PC-9 (cell line): ENCODE results near the gene CCL20. TPM values are rescaled to one million over a fixed set of nuclear protein-coding genes. Genes with fewer than 3 reads are reported as not detected.

Experiments
- BruUV-seq: library from RNA; stranded (reverse); fragments of 400-500 nt; replicated peaks from 2 replicates; lab custom pipeline; 2021; lab: Mats Ljungman, UMichigan
- CTCF ChIA-PET: fragments of 300-600 bp; sonication (Branson Sonifier 250); formaldehyde crosslinking; loops from one replicate; lab custom pipeline; 2022; ENCODE audit warnings: antibody characterized with exemption; lab: Charles Lee
- POLR2A ChIA-PET: fragments of 300-600 bp; sonication (Branson Sonifier 250); formaldehyde crosslinking; loops from one replicate; lab custom pipeline; 2022; ENCODE audit warnings: antibody characterized with exemption; ENCODE audit not compliant: unreplicated experiment; lab: Charles Lee
- DNase-seq, 2 experiments: peaks; one replicate each; pipeline versions ENCODE4 v3.0.0 to v3.0.0-alpha.2; 2015 to 2022; ENCODE audit warnings: mixed read lengths in 1 of 2
- H2AFZ ChIP-seq: fragments of 200-600 bp; sonication (generic); 2 replicates; pipeline ENCODE4 v1.8.1; 2017; ENCODE audit warnings: antibody characterized with exemption
- H3F3A ChIP-seq: fragments of 200-600 bp; sonication (generic); 2 replicates; pipeline ENCODE4 v1.8.1; 2017; ENCODE audit warnings: antibody characterized with exemption, mild to moderate bottlenecking, low read depth; ENCODE audit not compliant: insufficient read depth
- H3K27ac ChIP-seq: fragments of 200-600 bp; sonication (generic); 2 replicates; pipeline ENCODE4 v1.6.1; 2016; ENCODE audit warnings: mixed run types
- H3K27me3 ChIP-seq: fragments of 200-600 bp; sonication (generic); 2 replicates; pipeline ENCODE4 v1.6.1; 2016; ENCODE audit warnings: low read depth, mixed run types; ENCODE audit not compliant: insufficient read depth
- H3K36me3 ChIP-seq: fragments of 200-600 bp; sonication (generic); 2 replicates; pipeline ENCODE4 v1.6.1; 2016; ENCODE audit warnings: low read depth, mixed run types
- H3K4me1 ChIP-seq: fragments of 200-600 bp; sonication (generic); replicated peaks from 2 replicates; pipeline ENCODE4 v1.6.1; 2016; ENCODE audit warnings: mixed run types; ENCODE audit not compliant: insufficient read depth
- H3K4me2 ChIP-seq: fragments of 200-600 bp; sonication (generic); 2 replicates; pipeline ENCODE4 v1.6.1; 2017; ENCODE audit warnings: mixed run types
- H3K4me3 ChIP-seq: fragments of 200-600 bp; sonication (generic); 2 replicates; pipeline ENCODE4 v1.6.1; 2016; ENCODE audit warnings: mixed run types
- H3K79me2 ChIP-seq: fragments of 200-600 bp; sonication (generic); 2 replicates; pipeline ENCODE4 v1.6.1; 2017; ENCODE audit warnings: low read depth, mixed run types
- H3K9me2 ChIP-seq: fragments of 200-600 bp; sonication (generic); 2 replicates; pipeline ENCODE4 v1.8.1; 2017; ENCODE audit warnings: mild to moderate bottlenecking; ENCODE audit not compliant: insufficient read depth
- H3K9me3 ChIP-seq: fragments of 200-600 bp; sonication (generic); 2 replicates; pipeline ENCODE4 v1.8.1; 2016; ENCODE audit warnings: low read depth; ENCODE audit not compliant: insufficient read depth
- H4K20me1 ChIP-seq: fragments of 200-600 bp; sonication (generic); 2 replicates; pipeline ENCODE4 v1.8.1; 2017; ENCODE audit not compliant: insufficient read depth
- EZH2 ChIP-seq: fragments of 200-600 bp; sonication (generic); IDR thresholded peaks from 2 replicates; pipeline ENCODE4 v1.8.0; 2017; ENCODE audit warnings: antibody characterized with exemption, low read depth
- intact Hi-C: fragments of 100-400 bp; cut with micrococcal nuclease; formaldehyde crosslinking; loops from one replicate; pipeline ENCODE4 v1.10.0; 2022; ENCODE audit not compliant: unreplicated experiment
- total RNA-seq: library from RNA; stranded (reverse); gene quantifications from 2 replicates; pipeline ENCODE4 v1.2.3, GENCODE V29; 2021
- TF ChIP-seq, protein P1 (sequence below): fragments of 200-600 bp; sonication (generic); conservative IDR thresholded peaks from 2 replicates; pipeline ENCODE4 v1.6.1; 2017; ENCODE audit warnings: mixed run types, antibody characterized with exemption, mild to moderate bottlenecking, moderate library complexity

The CCL20 gene
- total RNA-seq, 1 experiment from 2014 or later: not detected

DNA sequence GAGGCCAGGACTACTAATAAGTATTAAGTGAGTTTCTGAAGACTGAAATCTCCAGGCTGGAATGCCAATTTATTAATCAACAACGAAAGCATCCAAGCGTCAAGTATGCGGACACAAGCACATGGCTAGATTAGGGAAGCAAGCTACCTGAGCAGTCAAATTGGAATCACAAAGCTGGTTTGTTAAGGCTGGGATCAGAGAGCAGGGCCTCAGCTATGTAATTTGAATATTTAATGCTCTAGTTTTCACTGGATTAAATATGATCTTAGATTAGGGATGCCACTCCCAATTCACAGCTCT, 5.7 kb downstream of the CCL20 start:
- peaks cover 13% of the 10 kb centered on the region for H3K9me3 ChIP-seq
- H3K9me2 ChIP-seq: no peaks in the 10 kb centered on the region
- TF ChIP-seq, protein P1, sequence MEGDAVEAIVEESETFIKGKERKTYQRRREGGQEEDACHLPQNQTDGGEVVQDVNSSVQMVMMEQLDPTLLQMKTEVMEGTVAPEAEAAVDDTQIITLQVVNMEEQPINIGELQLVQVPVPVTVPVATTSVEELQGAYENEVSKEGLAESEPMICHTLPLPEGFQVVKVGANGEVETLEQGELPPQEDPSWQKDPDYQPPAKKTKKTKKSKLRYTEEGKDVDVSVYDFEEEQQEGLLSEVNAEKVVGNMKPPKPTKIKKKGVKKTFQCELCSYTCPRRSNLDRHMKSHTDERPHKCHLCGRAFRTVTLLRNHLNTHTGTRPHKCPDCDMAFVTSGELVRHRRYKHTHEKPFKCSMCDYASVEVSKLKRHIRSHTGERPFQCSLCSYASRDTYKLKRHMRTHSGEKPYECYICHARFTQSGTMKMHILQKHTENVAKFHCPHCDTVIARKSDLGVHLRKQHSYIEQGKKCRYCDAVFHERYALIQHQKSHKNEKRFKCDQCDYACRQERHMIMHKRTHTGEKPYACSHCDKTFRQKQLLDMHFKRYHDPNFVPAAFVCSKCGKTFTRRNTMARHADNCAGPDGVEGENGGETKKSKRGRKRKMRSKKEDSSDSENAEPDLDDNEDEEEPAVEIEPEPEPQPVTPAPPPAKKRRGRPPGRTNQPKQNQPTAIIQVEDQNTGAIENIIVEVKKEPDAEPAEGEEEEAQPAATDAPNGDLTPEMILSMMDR: no peak
- TF ChIP-seq EZH2: no peak
- peak overlapping the region; percentile 7; the same call in 1 of the 2 replicates for H3K4me3 ChIP-seq
- DNase-seq: no peak
- H3K27ac ChIP-seq: peak overlapping the region; percentile 98
- no peaks in the 10 kb centered on the region for H3K36me3 ChIP-seq
- H3K4me1 ChIP-seq: peaks cover 56% of the 10 kb centered on the region
- ChIA-PET POLR2A (no interaction called here), CTCF (interaction anchor here (0.7 to 1.6 kb wide), 4 partner anchors 38 to 157 kb away, joined by 3 to 14 read pairs (median 5); no protein-coding TSS in a partner anchor)
- H2AFZ ChIP-seq: no peak overlapping the region
- H4K20me1 ChIP-seq: no peaks in the 10 kb centered on the region
- no peaks in the 10 kb centered on the region for H3K27me3 ChIP-seq
- peaks cover 7% of the 10 kb centered on the region; the same call in 1 of the 2 replicates for H3K79me2 ChIP-seq
- no TSS peak for BruUV-seq
- intact Hi-C loops: loop anchor here (2.0 kb wide), 1 partner anchor 43 kb away; no protein-coding TSS in a partner anchor
- peaks cover 45% of the 10 kb centered on the region for H3F3A ChIP-seq
- H3K4me2 ChIP-seq: peak overlapping the region; percentile 57

DNA sequence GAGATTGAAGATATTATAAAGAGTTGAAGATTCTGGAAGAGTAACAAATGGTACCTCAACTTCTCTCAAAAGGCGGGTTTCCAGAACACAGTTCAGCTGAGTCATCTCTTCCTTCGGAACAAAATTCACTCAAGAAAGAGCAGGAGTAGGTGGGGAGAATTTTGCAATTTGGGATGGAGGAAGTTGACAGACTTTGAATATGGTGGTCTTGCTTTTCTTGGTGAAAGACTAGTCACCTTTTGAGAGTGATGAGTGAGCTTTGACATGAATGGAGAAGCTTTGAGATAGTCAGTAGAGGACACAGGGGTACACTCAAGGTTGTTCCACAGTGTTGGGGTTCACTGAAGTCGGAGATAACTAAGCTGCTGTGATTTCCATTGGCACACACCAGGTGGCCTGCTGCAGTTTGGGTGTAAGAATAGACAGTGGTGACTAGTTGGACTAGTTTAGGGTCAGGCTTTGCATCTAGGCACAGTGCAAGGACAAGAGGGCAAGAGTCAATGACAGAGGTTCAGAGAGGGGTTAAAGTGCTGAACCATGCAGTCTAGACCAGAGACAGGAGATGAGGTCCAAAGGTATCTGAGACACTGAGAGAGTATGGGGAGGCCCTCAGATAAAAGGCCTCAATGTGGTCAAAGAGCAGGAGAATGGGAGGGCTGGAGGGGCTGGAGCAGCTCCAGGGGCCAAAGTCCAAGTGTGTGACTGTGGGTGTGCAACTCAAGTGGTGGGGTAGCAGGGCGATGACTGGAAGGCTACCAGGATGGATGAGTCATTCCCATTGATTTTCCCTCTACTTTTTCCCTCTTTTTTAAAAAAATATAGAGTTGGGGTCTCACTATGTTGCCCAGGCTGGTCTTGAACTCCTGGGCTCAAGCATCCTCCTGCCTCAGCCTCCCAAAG, 7.7 kb downstream of the CCL20 start:
- H3K9me2 ChIP-seq: no peaks in the 10 kb centered on the region
- ChIA-PET POLR2A (no interaction called here), CTCF (no interaction called here)
- H3F3A ChIP-seq: peaks cover 42% of the 10 kb centered on the region
- H4K20me1 ChIP-seq: no peaks in the 10 kb centered on the region
- no peak overlapping the region for H3K27ac ChIP-seq
- H3K4me3 ChIP-seq: no peak overlapping the region
- H3K4me2 ChIP-seq: no peak overlapping the region
- H3K79me2 ChIP-seq: no peaks in the 10 kb centered on the region
- TF ChIP-seq, protein P1: no peak
- TF ChIP-seq EZH2: no peak
- H3K9me3 ChIP-seq: peaks cover 6% of the 10 kb centered on the region
- no peaks in the 10 kb centered on the region for H3K27me3 ChIP-seq
- no TSS peak for BruUV-seq
- no peaks in the 10 kb centered on the region for H3K36me3 ChIP-seq
- peaks cover 40% of the 10 kb centered on the region for H3K4me1 ChIP-seq
- DNase-seq: no peak
- H2AFZ ChIP-seq: no peak overlapping the region
- intact Hi-C loops: no loop called here

DNA sequence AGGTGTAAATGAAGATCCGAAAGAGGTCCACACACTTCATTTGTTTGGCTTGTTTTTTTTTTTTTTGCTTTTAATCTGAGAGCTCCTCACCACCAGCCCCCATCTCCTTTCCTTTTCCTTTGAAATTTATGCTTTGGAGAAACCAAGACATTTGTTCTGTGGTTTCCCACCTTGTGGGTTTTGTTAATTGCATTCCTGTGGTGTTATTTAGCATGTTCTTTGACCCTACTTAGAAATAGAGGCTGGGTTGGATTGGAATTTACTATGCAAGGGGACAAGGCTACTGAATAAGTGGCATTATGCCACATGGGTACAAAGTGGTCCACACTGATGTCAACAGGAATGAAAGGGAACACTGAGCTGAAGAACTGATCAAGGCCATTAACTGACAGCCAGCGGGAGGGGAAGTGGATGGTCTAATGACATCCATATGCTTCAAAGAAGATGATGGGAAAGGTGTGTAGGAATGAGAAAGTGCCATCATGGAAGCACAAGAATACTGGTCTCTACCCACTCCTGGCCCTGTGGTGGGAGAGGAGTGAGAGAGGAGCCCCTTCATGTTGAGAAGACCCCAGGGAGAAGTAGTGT, 8.9 kb downstream of the CCL20 start:
- H3K36me3 ChIP-seq: no peaks in the 10 kb centered on the region
- H4K20me1 ChIP-seq: no peaks in the 10 kb centered on the region
- H3F3A ChIP-seq: peaks cover 30% of the 10 kb centered on the region
- no peak overlapping the region for H2AFZ ChIP-seq
- intact Hi-C loops: no loop called here
- peaks cover 4% of the 10 kb centered on the region; the same call in 1 of the 2 replicates for H3K9me3 ChIP-seq
- no peak overlapping the region for H3K4me2 ChIP-seq
- CTCF ChIA-PET: no interaction called here
- BruUV-seq: no TSS peak
- H3K9me2 ChIP-seq: no peaks in the 10 kb centered on the region
- TF ChIP-seq, protein P1: no peak
- TF ChIP-seq EZH2: no peak
- no peak overlapping the region for H3K27ac ChIP-seq
- peaks cover 28% of the 10 kb centered on the region for H3K4me1 ChIP-seq
- H3K79me2 ChIP-seq: no peaks in the 10 kb centered on the region
- no peak for DNase-seq
- no peaks in the 10 kb centered on the region for H3K27me3 ChIP-seq
- POLR2A ChIA-PET: no interaction called here
- no peak overlapping the region for H3K4me3 ChIP-seq
